Neutrophil (primary cell): ENCODE data around the gene PEX3.

Source experiments
- H3K27ac ChIP-seq: fragments of 200-600 bp; sonication (generic); 2 replicates; pipeline ENCODE4 v1.5.1; 2016; ENCODE audit warnings: mild to moderate bottlenecking, moderate library complexity
- H3K27me3 ChIP-seq: fragments of 200-600 bp; sonication (generic); 2 replicates; pipeline ENCODE4 v1.6.0; 2016; ENCODE audit warnings: mild to moderate bottlenecking
- H3K36me3 ChIP-seq: fragments of 200-600 bp; sonication (generic); 2 replicates; pipeline ENCODE4 v1.5.1; 2017
- H3K4me1 ChIP-seq, 2 experiments: fragments of 200-600 bp in 1 of 2; sonication (generic) in 1 of 2; 1 replicate in 1 of 2; 2 replicates in 1 of 2; pipeline versions ENCODE4 v1.5.1 to v1.6.1; 2013 to 2016; ENCODE audit warnings: low read depth in 1 of 2, low read length in 1 of 2, mild to moderate bottlenecking in 1 of 2, moderate library complexity in 1 of 2; ENCODE audit not compliant: control insufficient read depth in 1 of 2, insufficient read depth in 1 of 2
- H3K4me3 ChIP-seq, 2 experiments: fragments of 200-600 bp in 1 of 2; sonication (generic) in 1 of 2; 1 replicate in 1 of 2; 2 replicates in 1 of 2; pipeline ENCODE4 v1.5.1; 2013 to 2016; ENCODE audit warnings: low read depth in 1 of 2, low read length in 1 of 2, mild to moderate bottlenecking in 1 of 2, moderate library complexity in 1 of 2
- H3K9me3 ChIP-seq: fragments of 200-600 bp; sonication (generic); 2 replicates; pipeline ENCODE4 v1.5.1; 2016
- CTCF ChIP-seq: fragments of 200-600 bp; sonication (generic); IDR thresholded peaks from 2 replicates; pipeline ENCODE4 v1.5.1; 2016; ENCODE audit warnings: antibody characterized with exemption

PEX3 gene

GRCh38 chr6:143527677-143528076, 77.1 kb downstream of the PEX3 start:
- Histone ChIP-seq H3K36me3 (no peaks in the 10 kb centered on the region), H3K4me1 (peaks cover 12% of the 10 kb centered on the region in 2 experiments), H3K27me3 (no peaks in the 10 kb centered on the region), H3K4me3 (no peak overlapping the region), H3K27ac (no peak overlapping the region), H3K9me3 (no peaks in the 10 kb centered on the region)
- no peak for TF ChIP-seq CTCF

GRCh38 chr6:143528164-143528811, 77.7 kb downstream of the PEX3 start:
- Histone ChIP-seq H3K27me3 (no peaks in the 10 kb centered on the region), H3K9me3 (no peaks in the 10 kb centered on the region), H3K27ac (no peak overlapping the region), H3K4me1 (peaks cover 12% of the 10 kb centered on the region in 2 experiments), H3K4me3 (no peak overlapping the region), H3K36me3 (no peaks in the 10 kb centered on the region)
- no peak for TF ChIP-seq CTCF

- no peaks in the 10 kb centered on the region for H3K27me3 ChIP-seq
- H3K4me1 ChIP-seq: peaks cover 12% of the 10 kb centered on the region in 2 experiments
- no peaks in the 10 kb centered on the region for H3K36me3 ChIP-seq
- H3K9me3 ChIP-seq: no peaks in the 10 kb centered on the region
- H3K4me3 ChIP-seq: no peak overlapping the region
- no peak for TF ChIP-seq CTCF
- H3K27ac ChIP-seq: no peak overlapping the region
Observed at GRCh38 chr6:143529095-143529494, 78.5 kb downstream of the PEX3 start.

GRCh38 chr6:143531720-143532499, 81.3 kb downstream of the PEX3 start:
- Histone ChIP-seq H3K4me3 (no peak overlapping the region), H3K9me3 (no peaks in the 10 kb centered on the region), H3K27me3 (peaks cover 10% of the 10 kb centered on the region), H3K27ac (no peak overlapping the region), H3K36me3 (no peaks in the 10 kb centered on the region), H3K4me1 (peaks cover 10 to 12% of the 10 kb centered on the region in 2 experiments)
- TF ChIP-seq CTCF: no peak

- Histone ChIP-seq H3K27me3 (peaks cover 17% of the 10 kb centered on the region), H3K9me3 (no peaks in the 10 kb centered on the region), H3K4me3 (no peak overlapping the region), H3K36me3 (no peaks in the 10 kb centered on the region), H3K27ac (no peak overlapping the region), H3K4me1 (peaks cover 11 to 14% of the 10 kb centered on the region in 2 experiments)
- TF ChIP-seq CTCF: no peak
Observed at GRCh38 chr6:143535189-143535614, 84.6 kb downstream of the PEX3 start.
